ENCODE results near the gene DMXL2.

The DMXL2 gene

GRCh38 chr15:51401872-51402517 is 220.6 kb downstream of the DMXL2 start:
- no peak for DNase-seq

- no peak for DNase-seq
These were observed 221.4 kb downstream of the DMXL2 start for GRCh38 chr15:51401051-51401780.

GRCh38 chr15:51398626-51399025 is 223.9 kb downstream of the DMXL2 start:
- DNase-seq = no peak
